A172 (cell line): ENCODE data around the gene ERI3. TPM values are rescaled to one million over a fixed set of nuclear protein-coding genes. Genes with fewer than 3 reads are reported as not detected.
"Not testable (repeated sequence)": the region's sequence is repeated elsewhere in the genome, so short reads cannot be mapped to it uniquely, and the experiment has no call there.

Experiments used
- DNase-seq: peaks from one replicate; pipeline ENCODE4 v3.0.0-alpha.2; 2015; ENCODE audit warnings: low spot score
- total RNA-seq: library from RNA; depleted of rRNA; stranded (reverse); fragments of >200 nt; shearing (Covaris generic); gene quantifications from 2 replicates; pipeline ENCODE4 v1.2.3, GENCODE V29; 2014; rRNA removed

ERI3 gene
- total RNA-seq, 1 experiment from 2014 or later = 48.0 TPM

DNA sequence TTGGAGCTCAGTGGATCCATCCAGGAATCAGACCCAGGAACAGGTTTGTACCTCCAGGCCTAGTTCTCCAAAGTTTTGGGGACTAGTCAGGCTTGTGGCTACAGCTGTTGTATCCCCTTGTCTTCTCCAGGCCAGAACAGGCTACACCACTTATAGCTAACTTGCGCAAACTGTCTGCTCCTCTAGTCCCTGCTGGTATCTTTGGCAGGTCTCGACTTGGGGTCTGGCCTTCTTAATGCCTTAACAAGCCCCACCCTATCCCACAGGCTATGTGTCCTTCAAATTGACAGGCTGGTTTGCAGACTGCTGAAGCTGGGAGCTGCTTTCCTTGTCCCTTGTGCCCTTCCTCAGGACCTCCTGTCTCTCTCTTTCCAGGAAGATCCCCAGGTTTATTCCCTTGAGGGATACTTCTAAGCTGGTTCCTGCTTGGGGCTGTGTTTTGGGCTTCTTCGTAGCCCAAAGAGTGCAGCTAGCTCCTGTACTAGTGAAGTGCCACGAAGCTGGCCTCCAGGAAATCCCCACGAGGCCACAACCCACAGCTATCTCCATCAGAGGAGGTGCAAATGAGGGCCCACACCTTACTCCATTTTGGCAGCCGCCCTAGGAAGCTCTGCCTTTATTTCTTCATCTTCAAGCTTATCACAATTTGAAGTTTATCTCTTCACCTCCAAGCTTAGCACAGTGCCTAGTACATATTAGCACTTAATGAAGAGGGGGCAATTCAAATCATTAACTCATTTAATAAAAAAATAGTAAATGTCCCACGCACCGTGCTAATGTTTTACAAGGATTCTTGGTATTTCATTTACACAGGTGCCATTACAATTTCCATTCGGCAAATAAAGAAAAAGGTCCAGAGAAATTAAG, 142.5 kb downstream of the ERI3 start:
- DNase-seq = no peak

DNA sequence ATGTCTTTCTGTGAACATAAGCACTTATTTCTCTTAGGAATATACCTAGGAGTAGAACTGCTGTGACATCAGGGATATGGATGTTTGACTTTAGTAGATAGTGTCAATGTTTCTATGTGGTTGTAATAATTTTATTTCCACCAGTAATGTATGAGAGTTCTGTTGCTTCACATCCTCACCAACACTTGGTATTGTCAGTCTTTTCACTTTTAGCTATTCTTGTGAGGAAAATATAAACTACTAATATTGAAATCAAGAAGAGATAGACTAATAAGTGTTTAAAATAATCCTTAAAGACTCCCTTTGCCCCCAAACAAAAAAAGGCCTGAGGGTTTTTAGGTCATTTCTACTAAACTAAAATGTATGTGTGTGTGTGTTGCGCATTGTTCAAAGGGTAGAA, 144.5 kb downstream of the ERI3 start:
- no peak for DNase-seq

GRCh38 chr1:44208226-44208625, 146.8 kb downstream of the ERI3 start:
- DNase-seq = no peak

GRCh38 chr1:44206545-44206944, 148.5 kb downstream of the ERI3 start:
- not testable (repeated sequence) for DNase-seq

DNA sequence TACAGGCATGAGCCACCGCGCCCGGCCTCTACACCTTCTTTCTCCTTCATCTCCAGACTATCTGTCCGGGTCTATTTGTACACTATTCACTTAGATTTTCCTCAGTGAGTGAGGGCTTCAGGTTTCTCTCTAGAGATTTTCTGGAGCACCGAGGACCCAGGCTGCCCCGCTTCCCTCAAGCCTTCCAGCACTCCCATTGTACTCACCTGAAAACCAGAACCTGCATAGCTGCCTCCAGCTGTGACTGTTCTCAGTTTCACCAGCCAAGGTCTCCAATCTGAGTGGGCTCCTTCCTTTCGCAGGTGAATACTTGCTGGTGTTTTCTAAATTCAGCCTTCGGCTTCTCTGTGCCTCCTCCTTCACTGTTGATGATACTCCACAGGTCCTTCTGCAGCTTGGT, 154.7 kb downstream of the ERI3 start:
- DNase-seq = no peak

DNA sequence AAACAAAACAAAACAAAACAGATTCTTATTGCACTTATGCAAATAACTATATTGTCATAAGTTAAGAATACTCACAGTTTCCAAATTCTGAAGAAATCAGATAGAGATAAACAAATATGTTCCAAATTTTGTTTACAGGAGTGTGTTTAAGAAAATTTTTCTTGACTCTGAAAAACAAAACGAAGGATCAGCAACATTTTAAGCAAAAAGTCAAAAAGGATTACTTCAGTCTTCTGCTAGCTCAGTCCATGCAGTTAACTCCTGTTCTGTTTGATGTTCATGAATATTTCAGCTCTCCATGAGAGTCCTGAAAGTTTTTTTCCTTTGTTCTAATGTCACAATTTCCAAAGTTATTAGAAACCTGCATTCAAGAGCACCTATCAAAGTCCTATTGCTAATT, 180.4 kb downstream of the ERI3 start:
- no peak for DNase-seq

Other genes starting within 250 kb of the ERI3 start
- not detected in 2 replicates for gene KLF17, start 236.4 kb downstream of the ERI3 start, total RNA-seq
- not detected in 2 replicates for gene KLF18, start 213.6 kb downstream of the ERI3 start, total RNA-seq
- 8.5 and 9.8 TPM in 2 replicates for gene DMAP1, start 141.8 kb downstream of the ERI3 start, total RNA-seq
- 57.4 and 65.2 TPM in 2 replicates for gene RNF220, start 50.0 kb upstream of the ERI3 start, total RNA-seq